Activated naive CD8-positive, alpha-beta T cell treated with anti-CD3 and anti-CD28 coated beads, Interleukin-2, amount 50 U/mL, for 24 hours (primary cell): ENCODE data around the gene CXCR2.

Source experiments
- ATAC-seq: fragments of 150-1000 bp; cut with Tn5 transposase; one replicate; pipeline ENCODE4 v1.10.0; 2021
- DNase-seq: peaks from one replicate; pipeline ENCODE4 v3.0.0; 2021
- H3K27ac Mint-ChIP-seq: one replicate; pipeline ENCODE4 v1.8.0; 2021; ENCODE audit warnings: mild to moderate bottlenecking, mixed read lengths
- H3K27me3 Mint-ChIP-seq: one replicate; pipeline ENCODE4 v1.8.0; 2021; ENCODE audit warnings: mixed read lengths
- H3K36me3 Mint-ChIP-seq: one replicate; pipeline ENCODE4 v1.8.0; 2021; ENCODE audit warnings: low read depth, mixed read lengths
- H3K4me1 Mint-ChIP-seq: one replicate; pipeline ENCODE4 v1.8.0; 2021; ENCODE audit warnings: mixed read lengths
- H3K4me3 Mint-ChIP-seq: one replicate; pipeline ENCODE4 v1.8.0; 2021; ENCODE audit warnings: mild to moderate bottlenecking, moderate library complexity, mixed read lengths
- H3K9me3 Mint-ChIP-seq: one replicate; pipeline ENCODE4 v1.8.0; 2021; ENCODE audit warnings: mixed read lengths

CXCR2 gene

GRCh38 chr2:218186355-218186766, 60.5 kb downstream of the CXCR2 start:
- Mint-ChIP-seq H3K27ac (no peak overlapping the region), H3K36me3 (no peaks in the 10 kb centered on the region), H3K4me3 (no peak overlapping the region), H3K9me3 (no peaks in the 10 kb centered on the region), H3K27me3 (no peaks in the 10 kb centered on the region), H3K4me1 (peaks cover 14% of the 10 kb centered on the region)
- DNase-seq (peak; percentile 70), ATAC-seq (peak; percentile 84)
